Stimulated activated naive CD8-positive, alpha-beta T cell treated with anti-CD3 and anti-CD28 coated beads, Interleukin-15, amount 100 ng/mL, for 72 hours (primary cell): ENCODE measurements around the gene ALPK1.
A peak's percentile ranks its signal among the peaks of the same experiment; 100 is the strongest.
"Not testable (repeated sequence)": the region's sequence is repeated elsewhere in the genome, so short reads cannot be mapped to it uniquely, and the experiment has no call there.

Experiments used
- ATAC-seq: fragments of 150-1000 bp; cut with Tn5 transposase; 2 replicates; pipeline ENCODE4 v1.10.0; 2021; ENCODE audit warnings: mild to moderate bottlenecking, moderate library complexity
- DNase-seq, 2 donors: peaks; one replicate each; pipeline ENCODE4 v3.0.0; 2021 to 2022
- H3K27ac Mint-ChIP-seq, 2 donors: one replicate each; pipeline ENCODE4 v1.8.0; 2022; ENCODE audit warnings: mild to moderate bottlenecking in 2 of 2, mixed read lengths in 2 of 2, moderate library complexity in 2 of 2
- H3K27me3 Mint-ChIP-seq: one replicate; pipeline ENCODE4 v1.8.0; 2022; ENCODE audit warnings: mixed read lengths
- H3K4me1 Mint-ChIP-seq: one replicate; pipeline ENCODE4 v1.8.0; 2022; ENCODE audit warnings: mild to moderate bottlenecking, mixed read lengths
- H3K4me3 Mint-ChIP-seq, 2 donors: one replicate each; pipeline ENCODE4 v1.8.0; 2022; ENCODE audit warnings: mild to moderate bottlenecking in 2 of 2, mixed read lengths in 2 of 2, moderate library complexity in 1 of 2
- H3K9me3 Mint-ChIP-seq, 2 donors: one replicate each; pipeline ENCODE4 v1.8.0; 2022; ENCODE audit warnings: mixed read lengths in 2 of 2

ALPK1 gene

GRCh38 chr4:112279025-112279881 is 17.9 kb upstream of the ALPK1 start:
- Mint-ChIP-seq H3K27me3 (no peaks in the 10 kb centered on the region), H3K4me1 (peaks cover 83% of the 10 kb centered on the region), H3K9me3 (peaks cover 0 to 19% of the 10 kb centered on the region in 2 donors), H3K4me3 (peak overlapping the region; percentile 60 to 99), H3K27ac (no peak overlapping the region)
- DNase-seq (no peak), ATAC-seq (no peak)

- no peaks in the 10 kb centered on the region for H3K27me3 Mint-ChIP-seq
- peak overlapping the region; percentile 60 to 99 for H3K4me3 Mint-ChIP-seq
- H3K9me3 Mint-ChIP-seq = peaks cover 0 to 19% of the 10 kb centered on the region in 2 donors
- peaks cover 78% of the 10 kb centered on the region for H3K4me1 Mint-ChIP-seq
- DNase-seq (no peak), ATAC-seq (no peak)
- no peak overlapping the region for H3K27ac Mint-ChIP-seq
Measured at GRCh38 chr4:112279882-112280315, 17.3 kb upstream of the ALPK1 start.

- H3K27ac Mint-ChIP-seq = no peak overlapping the region
- peaks cover 0 to 19% of the 10 kb centered on the region in 2 donors for H3K9me3 Mint-ChIP-seq
- ATAC-seq (no peak), DNase-seq (no peak)
- H3K27me3 Mint-ChIP-seq = no peaks in the 10 kb centered on the region
- peaks cover 74% of the 10 kb centered on the region for H3K4me1 Mint-ChIP-seq
- peak overlapping the region; percentile 60 to 99 for H3K4me3 Mint-ChIP-seq
Measured at GRCh38 chr4:112280386-112281056, 16.6 kb upstream of the ALPK1 start.

GRCh38 chr4:112281895-112282398 is 15.2 kb upstream of the ALPK1 start:
- not testable (repeated sequence) for DNase-seq, H3K27me3 Mint-ChIP-seq, ATAC-seq
- peaks cover 6 to 24% of the 10 kb centered on the region in 2 donors for H3K9me3 Mint-ChIP-seq
- peaks cover 76% of the 10 kb centered on the region for H3K4me1 Mint-ChIP-seq
- peak overlapping the region; percentile 67 to 99 for H3K4me3 Mint-ChIP-seq
- peak overlapping the region in 1 of 2 donors; percentile 42 for H3K27ac Mint-ChIP-seq

- H3K9me3 Mint-ChIP-seq = peaks cover 6 to 28% of the 10 kb centered on the region in 2 donors
- peak overlapping the region in 1 of 2 donors; percentile 37 for H3K27ac Mint-ChIP-seq
- ATAC-seq = no peak
- peaks cover 77% of the 10 kb centered on the region for H3K4me1 Mint-ChIP-seq
- no peaks in the 10 kb centered on the region for H3K27me3 Mint-ChIP-seq
- H3K4me3 Mint-ChIP-seq = peak overlapping the region; percentile 67 to 99
- DNase-seq = no peak
Measured at GRCh38 chr4:112282860-112283667, 14.1 kb upstream of the ALPK1 start.

- peak overlapping the region; percentile 97 to 99 for H3K27ac Mint-ChIP-seq
- peaks cover 75% of the 10 kb centered on the region for H3K4me1 Mint-ChIP-seq
- DNase-seq = no peak
Measured at GRCh38 chr4:112284166-112284565, 13.0 kb upstream of the ALPK1 start.

GRCh38 chr4:112284662-112285411 is 12.3 kb upstream of the ALPK1 start:
- H3K4me3 Mint-ChIP-seq = peak overlapping the region; percentile 96 to 99
- H3K9me3 Mint-ChIP-seq = peaks cover 10 to 28% of the 10 kb centered on the region in 2 donors
- H3K4me1 Mint-ChIP-seq = peaks cover 75% of the 10 kb centered on the region
- no peak for ATAC-seq
- no peaks in the 10 kb centered on the region for H3K27me3 Mint-ChIP-seq
- peak overlapping the region; percentile 97 to 99 for H3K27ac Mint-ChIP-seq
- DNase-seq = no peak

More at GRCh38 chr4:112284166-112284565, 13.0 kb upstream of the ALPK1 start:
- ATAC-seq = no peak
- no peaks in the 10 kb centered on the region for H3K27me3 Mint-ChIP-seq
- peaks cover 6 to 28% of the 10 kb centered on the region in 2 donors for H3K9me3 Mint-ChIP-seq
- peak overlapping the region; percentile 96 to 99 for H3K4me3 Mint-ChIP-seq

GRCh38 chr4:112287258-112287989 is 9.7 kb upstream of the ALPK1 start:
- peak overlapping the region; percentile 96 to 99 for H3K4me3 Mint-ChIP-seq
- peak overlapping the region; percentile 96 to 99 for H3K27ac Mint-ChIP-seq
- ATAC-seq = no peak
- H3K9me3 Mint-ChIP-seq = peaks cover 10 to 16% of the 10 kb centered on the region in 2 donors
- no peaks in the 10 kb centered on the region for H3K27me3 Mint-ChIP-seq
- peak in 1 of 2 donors; percentile 49 for DNase-seq
- H3K4me1 Mint-ChIP-seq = peaks cover 64% of the 10 kb centered on the region

GRCh38 chr4:112288455-112288854 is 8.7 kb upstream of the ALPK1 start:
- peaks cover 9 to 17% of the 10 kb centered on the region in 2 donors for H3K9me3 Mint-ChIP-seq
- peak overlapping the region; percentile 87 to 99 for H3K27ac Mint-ChIP-seq
- no peaks in the 10 kb centered on the region for H3K27me3 Mint-ChIP-seq
- peak; percentile 66 for ATAC-seq
- H3K4me3 Mint-ChIP-seq = peak overlapping the region; percentile 66 to 99
- DNase-seq = peak in 1 of 2 donors; percentile 58
- H3K4me1 Mint-ChIP-seq = peaks cover 54% of the 10 kb centered on the region

GRCh38 chr4:112289407-112290253 is 7.5 kb upstream of the ALPK1 start:
- H3K27me3 Mint-ChIP-seq = no peaks in the 10 kb centered on the region
- H3K4me1 Mint-ChIP-seq = peaks cover 48% of the 10 kb centered on the region
- peaks cover 9 to 24% of the 10 kb centered on the region in 2 donors for H3K9me3 Mint-ChIP-seq
- H3K4me3 Mint-ChIP-seq = peak overlapping the region; percentile 66 to 99
- H3K27ac Mint-ChIP-seq = peak overlapping the region; percentile 96 to 99
- no peak for ATAC-seq
- no peak for DNase-seq

GRCh38 chr4:112290341-112290740 is 6.8 kb upstream of the ALPK1 start:
- ATAC-seq (peak; percentile 49), DNase-seq (peak in 1 of 2 donors; percentile 69)
- Mint-ChIP-seq H3K4me1 (peaks cover 48% of the 10 kb centered on the region), H3K27me3 (no peaks in the 10 kb centered on the region), H3K4me3 (peak overlapping the region; percentile 66 to 99), H3K9me3 (peaks cover 9 to 24% of the 10 kb centered on the region in 2 donors), H3K27ac (peak overlapping the region; percentile 96 to 99)

GRCh38 chr4:112299721-112300120 is 2.6 kb downstream of the ALPK1 start:
- DNase-seq (no peak), ATAC-seq (no peak)
- Mint-ChIP-seq H3K4me3 (peak overlapping the region in 1 of 2 donors; percentile 93), H3K4me1 (peaks cover 17% of the 10 kb centered on the region), H3K27me3 (no peaks in the 10 kb centered on the region), H3K9me3 (no peaks in the 10 kb centered on the region), H3K27ac (no peak overlapping the region)
